Endothelial cell of umbilical vein (primary cell): Measurements from ENCODE around the gene SDF4. TPM values are rescaled to one million over a fixed set of nuclear protein-coding genes. Genes with fewer than 3 reads are reported as not detected.

Source experiments
- BruUV-seq: library from RNA; stranded (reverse); fragments of 400-500 nt; replicated peaks from 2 replicates; lab custom pipeline; 2021; lab: Mats Ljungman, UMichigan
- CTCF ChIA-PET: fragments of 300-600, 350-600 bp; sonication (Branson Sonifier 250); formaldehyde crosslinking; loops from one replicate; lab custom pipeline; 2021; ENCODE audit warnings: antibody characterized with exemption, inconsistent platforms; lab: Charles Lee
- POLR2A ChIA-PET: fragments of 300-600, 350-600 bp; sonication (Branson Sonifier 250); formaldehyde crosslinking; loops from one replicate; lab custom pipeline; 2021; ENCODE audit warnings: antibody characterized with exemption, inconsistent platforms; lab: Charles Lee
- DNase-seq: peaks from one replicate; pipeline ENCODE4 v3.0.0-alpha.2; 2011; ENCODE audit warnings: low read depth, low spot score
- FAIRE-seq: peaks from 2 replicates; lab custom pipeline; 2011; peaks lifted over from hg19 to GRCh38; lab: Jason Lieb, UNC
- H2AFZ ChIP-seq: 2 replicates; pipeline ENCODE4 v1.6.0; 2012; ENCODE audit warnings: low read depth, low read length, control low read depth, inconsistent platforms
- H3K27ac ChIP-seq: 2 replicates; pipeline ENCODE4 v1.5.1; 2011; ENCODE audit warnings: low read depth, mild to moderate bottlenecking, control low read depth, low read length, moderate library complexity; ENCODE audit not compliant: insufficient read depth
- H3K27me3 ChIP-seq, 2 experiments: 2 replicates each; pipeline versions ENCODE4 v1.6.0 to v1.6.1; 2011; ENCODE audit warnings: low read length in 2 of 2, mixed read lengths in 1 of 2; ENCODE audit not compliant: control insufficient read depth in 2 of 2, insufficient read depth in 2 of 2
- H3K36me3 ChIP-seq, 2 experiments: 2 replicates in 1 of 2; 3 replicates in 1 of 2; pipeline ENCODE4 v1.5.1; 2011; ENCODE audit warnings: low read length in 2 of 2, mild to moderate bottlenecking in 1 of 2, moderate library complexity in 1 of 2; ENCODE audit not compliant: control insufficient read depth in 2 of 2, insufficient read depth in 2 of 2; ENCODE audit errors: extremely low read depth in 1 of 2
- H3K4me1 ChIP-seq: 3 replicates; pipeline ENCODE4 v1.5.1; 2011; ENCODE audit warnings: mild to moderate bottlenecking, low read length; ENCODE audit not compliant: control insufficient read depth, insufficient read depth; ENCODE audit errors: extremely low read depth
- H3K4me2 ChIP-seq: 2 replicates; pipeline ENCODE4 v1.6.1; 2011; ENCODE audit warnings: low read length, control low read depth, mixed read lengths; ENCODE audit not compliant: insufficient read depth
- H3K4me3 ChIP-seq, 3 experiments: fragments of 200-600 bp in 1 of 3; sonication (generic), shearing (Covaris generic) in 1 of 3; replicated peaks in 1 of 3; 2 replicates each; pipeline ENCODE4 v1.5.1; 2011 to 2016; ENCODE audit warnings: control low read depth in 3 of 3, low read length in 3 of 3, mild to moderate bottlenecking in 2 of 3, inconsistent platforms in 1 of 3, low read depth in 1 of 3, moderate library complexity in 1 of 3; ENCODE audit not compliant: insufficient read depth in 1 of 3
- H3K79me2 ChIP-seq: 2 replicates; pipeline ENCODE4 v1.6.0; 2012; ENCODE audit warnings: low read length, inconsistent platforms; ENCODE audit not compliant: control insufficient read depth, insufficient read depth
- H3K9ac ChIP-seq: replicated peaks from 2 replicates; pipeline ENCODE3; 2011; ENCODE audit warnings: low read length, control low read depth; ENCODE audit not compliant: insufficient read depth; ENCODE audit errors: extremely low read depth
- H3K9me1 ChIP-seq: replicated peaks from 3 replicates; pipeline ENCODE4 v1.6.0; 2011; ENCODE audit warnings: mild to moderate bottlenecking, low read length; ENCODE audit not compliant: control insufficient read depth, insufficient read depth; ENCODE audit errors: extremely low read depth
- H3K9me3 ChIP-seq: replicated peaks from 2 replicates; pipeline ENCODE4 v1.5.1; 2012; ENCODE audit warnings: low read length, inconsistent platforms; ENCODE audit not compliant: control insufficient read depth, insufficient read depth
- H4K20me1 ChIP-seq: replicated peaks from 2 replicates; pipeline ENCODE3; 2011; ENCODE audit warnings: mild to moderate bottlenecking, low read length; ENCODE audit not compliant: control insufficient read depth, insufficient read depth; ENCODE audit errors: extremely low read depth
- EZH2 ChIP-seq: IDR thresholded peaks from 2 replicates; pipeline ENCODE4 v1.6.1; 2012; ENCODE audit warnings: borderline replicate concordance, low read depth, mild to moderate bottlenecking, moderate library complexity, low read length, inconsistent platforms; ENCODE audit not compliant: severe bottlenecking
- FOS ChIP-seq: IDR thresholded peaks from 2 replicates; pipeline ENCODE4 v1.6.1; 2011; ENCODE audit warnings: mild to moderate bottlenecking, low read length, moderate library complexity, borderline replicate concordance; ENCODE audit not compliant: insufficient read depth
- GATA2 ChIP-seq: IDR thresholded peaks from 2 replicates; pipeline ENCODE4 v1.7.0; 2011; ENCODE audit warnings: low read depth, mild to moderate bottlenecking, moderate library complexity, mixed read lengths, low read length; ENCODE audit not compliant: insufficient read length, insufficient read depth
- JUN ChIP-seq: IDR thresholded peaks from 2 replicates; pipeline ENCODE4 v1.6.1; 2011; ENCODE audit warnings: borderline replicate concordance, low read depth; ENCODE audit not compliant: insufficient read length, insufficient read depth
- MYC ChIP-seq: IDR thresholded peaks from one replicate; pipeline ENCODE4 v1.6.1; 2011; ENCODE audit warnings: mild to moderate bottlenecking, low read depth, low read length
- POLR2A ChIP-seq: IDR thresholded peaks from 2 replicates; pipeline ENCODE4 v1.6.1; 2012; ENCODE audit warnings: low read depth, mild to moderate bottlenecking, control low read depth, low read length
- POLR2AphosphoS5 ChIP-seq: IDR thresholded peaks from 2 replicates; pipeline ENCODE4 v1.6.1; 2012; ENCODE audit warnings: low read depth, mild to moderate bottlenecking, control low read depth, low read length, moderate library complexity; ENCODE audit not compliant: insufficient read depth
- dilution Hi-C: fragments of 300-500 bp; cut with MboI; formaldehyde crosslinking; loops from one replicate; pipeline ENCODE4 v1.15.0; 2019; ENCODE audit warnings: low sequenced_read_pairs; ENCODE audit not compliant: extremely low pct_ligation_motif_present
- intact Hi-C: fragments of 100-400 bp; cut with micrococcal nuclease; formaldehyde crosslinking; loops from one replicate; pipeline ENCODE4 v1.10.0; 2022
- polyA plus RNA-seq, 4 experiments: library from polyadenylated mRNA; depleted of rRNA in 3 of 4; stranded (reverse) in 3 of 4; unstranded in 1 of 4; fragments of >200 nt; gene quantifications; 2 replicates each; pipeline versions ENCODE4 v1.2.1 to v1.2.3, GENCODE V29; 2011 to 2012; ENCODE audit warnings: missing spikeins in 1 of 4
- total RNA-seq: library from RNA; stranded (reverse); gene quantifications from 2 replicates; pipeline ENCODE4 v1.2.3, GENCODE V29; 2021
- TF ChIP-seq, protein P1 (sequence below), 2 donors: IDR thresholded peaks; 1 replicate in 1 of 2; 2 replicates in 1 of 2; pipeline ENCODE4 v1.5.1; 2011; ENCODE audit warnings: low read length in 2 of 2, mild to moderate bottlenecking in 2 of 2, moderate library complexity in 2 of 2, control low read depth in 1 of 2, inconsistent platforms in 1 of 2, low read depth in 1 of 2; ENCODE audit not compliant: insufficient read depth in 1 of 2; ENCODE audit errors: extremely low read depth in 1 of 2
- TF ChIP-seq, protein P2 (sequence below): IDR thresholded peaks from 2 replicates; pipeline ENCODE4 v1.6.1; 2011; ENCODE audit not compliant: insufficient read depth, insufficient read length

SDF4 gene
- total and polyA plus RNA-seq, 2 donors (not counting 3 experiments of a cell fraction or from before 2014, with no cell fraction given) = 175 to 185 TPM

- H2AFZ ChIP-seq = no peak overlapping the region
- no peak for TF ChIP-seq POLR2AphosphoS5
- TF ChIP-seq, protein P1, sequence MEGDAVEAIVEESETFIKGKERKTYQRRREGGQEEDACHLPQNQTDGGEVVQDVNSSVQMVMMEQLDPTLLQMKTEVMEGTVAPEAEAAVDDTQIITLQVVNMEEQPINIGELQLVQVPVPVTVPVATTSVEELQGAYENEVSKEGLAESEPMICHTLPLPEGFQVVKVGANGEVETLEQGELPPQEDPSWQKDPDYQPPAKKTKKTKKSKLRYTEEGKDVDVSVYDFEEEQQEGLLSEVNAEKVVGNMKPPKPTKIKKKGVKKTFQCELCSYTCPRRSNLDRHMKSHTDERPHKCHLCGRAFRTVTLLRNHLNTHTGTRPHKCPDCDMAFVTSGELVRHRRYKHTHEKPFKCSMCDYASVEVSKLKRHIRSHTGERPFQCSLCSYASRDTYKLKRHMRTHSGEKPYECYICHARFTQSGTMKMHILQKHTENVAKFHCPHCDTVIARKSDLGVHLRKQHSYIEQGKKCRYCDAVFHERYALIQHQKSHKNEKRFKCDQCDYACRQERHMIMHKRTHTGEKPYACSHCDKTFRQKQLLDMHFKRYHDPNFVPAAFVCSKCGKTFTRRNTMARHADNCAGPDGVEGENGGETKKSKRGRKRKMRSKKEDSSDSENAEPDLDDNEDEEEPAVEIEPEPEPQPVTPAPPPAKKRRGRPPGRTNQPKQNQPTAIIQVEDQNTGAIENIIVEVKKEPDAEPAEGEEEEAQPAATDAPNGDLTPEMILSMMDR (IDR thresholded peaks at IDR 0.05; ENCODE audit: extremely low read depth in 1 of 2, insufficient read depth in 1 of 2, low read depth in 1 of 2, low read length in 2 of 2) = no peak
- TF ChIP-seq, protein P2, sequence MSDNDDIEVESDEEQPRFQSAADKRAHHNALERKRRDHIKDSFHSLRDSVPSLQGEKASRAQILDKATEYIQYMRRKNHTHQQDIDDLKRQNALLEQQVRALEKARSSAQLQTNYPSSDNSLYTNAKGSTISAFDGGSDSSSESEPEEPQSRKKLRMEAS = no peak
- TF ChIP-seq FOS = no peak
- TF ChIP-seq POLR2A = no peak
- no peak for TF ChIP-seq MYC
- no peak for TF ChIP-seq GATA2
- no peak for TF ChIP-seq JUN
- no peak for TF ChIP-seq EZH2
- H4K20me1 ChIP-seq = no peaks in the 10 kb centered on the region
- H3K36me3 ChIP-seq = no peaks in the 10 kb centered on the region
- no TSS peak for BruUV-seq
- ChIA-PET POLR2A (no interaction called here), CTCF (no interaction called here)
- FAIRE-seq (no peak), DNase-seq (no peak)
- intact Hi-C loops = no loop called here
- H3K9ac ChIP-seq = no peak overlapping the region
- H3K79me2 ChIP-seq = peaks cover 19% of the 10 kb centered on the region
- H3K4me3 ChIP-seq = no peak overlapping the region
- no peak overlapping the region for H3K27ac ChIP-seq
- dilution Hi-C loops = no loop called here
- H3K27me3 ChIP-seq = no peaks in the 10 kb centered on the region
- no peaks in the 10 kb centered on the region for H3K4me1 ChIP-seq
- no peaks in the 10 kb centered on the region for H3K9me1 ChIP-seq
- H3K4me2 ChIP-seq = no peak overlapping the region
- no peaks in the 10 kb centered on the region for H3K9me3 ChIP-seq
Measured at GRCh38 chr1:1236945-1237873, 5.4 kb upstream of the SDF4 start.
